SK-N-SH treated with all-trans-retinoic acid at 6 μM for 48 hours (cell line): ENCODE results near the gene SLC1A6.

Experiments
- ESRRG ChIP-seq: fragments of 250-450 bp; sonication (Bioruptor Pico); IDR thresholded peaks from 2 replicates; pipeline ENCODE4 v1.6.1; 2021; ENCODE audit warnings: mild to moderate bottlenecking
- GLIS3 ChIP-seq: fragments of 250-450 bp; sonication (Bioruptor Pico); IDR thresholded peaks from 2 replicates; pipeline ENCODE4 v1.5.0; 2020; ENCODE audit warnings: mild to moderate bottlenecking, moderate library complexity
- SNAI2 ChIP-seq: fragments of 250-450 bp; sonication (Bioruptor Pico); IDR thresholded peaks from 2 replicates; pipeline ENCODE4 v1.5.0; 2020; ENCODE audit warnings: mild to moderate bottlenecking, moderate library complexity
- TCF4 ChIP-seq: fragments of 250-450 bp; sonication (Bioruptor Pico); IDR thresholded peaks from 2 replicates; pipeline ENCODE4 v1.8.0; 2021; ENCODE audit warnings: mild to moderate bottlenecking, moderate library complexity, borderline replicate concordance
- TOX ChIP-seq: fragments of 250-450 bp; sonication (Bioruptor Pico); IDR thresholded peaks from 2 replicates; pipeline ENCODE4 v1.8.0; 2021; ENCODE audit warnings: mild to moderate bottlenecking, moderate library complexity, borderline replicate concordance
- ZC3H10 ChIP-seq: fragments of 250-450 bp; sonication (Bioruptor Pico); IDR thresholded peaks from 2 replicates; pipeline ENCODE4 v1.5.1; 2021; ENCODE audit warnings: mild to moderate bottlenecking, moderate library complexity
- ZFP30 ChIP-seq: fragments of 450-650 bp; formaldehyde crosslinking; IDR thresholded peaks from 2 replicates; pipeline ENCODE4 v1.5.0; 2022; ENCODE audit warnings: mild to moderate bottlenecking, moderate library complexity
- ZNF565 ChIP-seq: fragments of 450-650 bp; formaldehyde crosslinking; conservative IDR thresholded peaks from 2 replicates; pipeline ENCODE4 v1.5.0; 2020; ENCODE audit warnings: low read depth, mild to moderate bottlenecking, moderate library complexity
- TF ChIP-seq, protein P1 (sequence below): fragments of 250-450 bp; sonication (Bioruptor Pico); IDR thresholded peaks from 2 replicates; pipeline ENCODE4 v1.8.0; 2021; ENCODE audit warnings: low read depth, mild to moderate bottlenecking, moderate library complexity, borderline replicate concordance
- TF ChIP-seq, protein P2 (sequence below): fragments of 250-450 bp; sonication (Bioruptor Pico); IDR thresholded peaks from 2 replicates; pipeline ENCODE4 v1.8.0; 2020; ENCODE audit warnings: mild to moderate bottlenecking, moderate library complexity, borderline replicate concordance

DNA sequence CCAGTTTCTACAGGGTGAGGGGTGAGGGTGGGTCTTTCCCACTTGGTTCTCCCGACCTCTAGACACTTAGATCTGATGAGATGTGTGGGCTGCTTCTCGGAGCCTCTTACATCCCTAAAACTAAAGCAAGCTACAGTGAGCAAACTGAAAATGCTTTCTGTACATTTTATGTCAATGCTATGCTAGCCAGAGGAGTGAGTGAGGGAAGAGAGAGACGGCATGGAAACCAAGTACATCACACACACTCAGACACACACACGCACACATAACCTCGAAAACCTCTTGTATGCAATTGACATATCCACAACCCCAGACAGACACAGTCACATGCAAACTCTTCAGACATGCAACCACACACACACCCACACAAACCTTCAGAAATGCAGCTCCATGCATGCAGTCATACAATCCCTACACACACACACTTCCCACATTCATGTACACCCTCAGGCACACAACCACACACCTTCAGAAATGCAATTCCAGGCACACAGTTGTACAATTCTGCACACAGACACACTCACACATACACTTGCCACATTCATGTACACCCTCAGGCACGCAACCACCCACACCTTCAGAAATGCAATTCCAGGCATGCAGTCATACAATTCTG is 1.4 kb downstream of the SLC1A6 start:
- TF ChIP-seq, protein P1, sequence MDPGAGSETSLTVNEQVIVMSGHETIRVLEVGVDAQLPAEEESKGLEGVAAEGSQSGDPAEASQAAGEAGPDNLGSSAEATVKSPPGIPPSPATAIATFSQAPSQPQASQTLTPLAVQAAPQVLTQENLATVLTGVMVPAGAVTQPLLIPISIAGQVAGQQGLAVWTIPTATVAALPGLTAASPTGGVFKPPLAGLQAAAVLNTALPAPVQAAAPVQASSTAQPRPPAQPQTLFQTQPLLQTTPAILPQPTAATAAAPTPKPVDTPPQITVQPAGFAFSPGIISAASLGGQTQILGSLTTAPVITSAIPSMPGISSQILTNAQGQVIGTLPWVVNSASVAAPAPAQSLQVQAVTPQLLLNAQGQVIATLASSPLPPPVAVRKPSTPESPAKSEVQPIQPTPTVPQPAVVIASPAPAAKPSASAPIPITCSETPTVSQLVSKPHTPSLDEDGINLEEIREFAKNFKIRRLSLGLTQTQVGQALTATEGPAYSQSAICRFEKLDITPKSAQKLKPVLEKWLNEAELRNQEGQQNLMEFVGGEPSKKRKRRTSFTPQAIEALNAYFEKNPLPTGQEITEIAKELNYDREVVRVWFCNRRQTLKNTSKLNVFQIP (CRISPR knock-in tag): no peak
- TF ChIP-seq ESRRG (CRISPR knock-in tag) (no peak), ZNF565 (no peak), TCF4 (CRISPR knock-in tag) (no peak), ZFP30 (CRISPR knock-in tag) (no peak), ZC3H10 (CRISPR knock-in tag) (no peak), GLIS3 (no peak), SNAI2 (no peak), TOX (CRISPR knock-in tag) (no peak)
- TF ChIP-seq, protein P2, sequence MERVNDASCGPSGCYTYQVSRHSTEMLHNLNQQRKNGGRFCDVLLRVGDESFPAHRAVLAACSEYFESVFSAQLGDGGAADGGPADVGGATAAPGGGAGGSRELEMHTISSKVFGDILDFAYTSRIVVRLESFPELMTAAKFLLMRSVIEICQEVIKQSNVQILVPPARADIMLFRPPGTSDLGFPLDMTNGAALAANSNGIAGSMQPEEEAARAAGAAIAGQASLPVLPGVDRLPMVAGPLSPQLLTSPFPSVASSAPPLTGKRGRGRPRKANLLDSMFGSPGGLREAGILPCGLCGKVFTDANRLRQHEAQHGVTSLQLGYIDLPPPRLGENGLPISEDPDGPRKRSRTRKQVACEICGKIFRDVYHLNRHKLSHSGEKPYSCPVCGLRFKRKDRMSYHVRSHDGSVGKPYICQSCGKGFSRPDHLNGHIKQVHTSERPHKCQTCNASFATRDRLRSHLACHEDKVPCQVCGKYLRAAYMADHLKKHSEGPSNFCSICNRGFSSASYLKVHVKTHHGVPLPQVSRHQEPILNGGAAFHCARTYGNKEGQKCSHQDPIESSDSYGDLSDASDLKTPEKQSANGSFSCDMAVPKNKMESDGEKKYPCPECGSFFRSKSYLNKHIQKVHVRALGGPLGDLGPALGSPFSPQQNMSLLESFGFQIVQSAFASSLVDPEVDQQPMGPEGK (CRISPR knock-in tag): no peak
